Astrocyte (in vitro differentiated cells and primary cell): Measurements from ENCODE around the gene SNRNP25.
A peak's percentile ranks its signal among the peaks of the same experiment; 100 is the strongest.
"Not testable (repeated sequence)": the region's sequence is repeated elsewhere in the genome, so short reads cannot be mapped to it uniquely, and the experiment has no call there.

ENCODE experiments used
- CTCF ChIP-seq: IDR thresholded peaks from 2 replicates; pipeline ENCODE4 v1.5.1; 2011; ENCODE audit warnings: low read depth, mild to moderate bottlenecking, inconsistent platforms, low read length, moderate library complexity; ENCODE audit not compliant: insufficient read depth
- EZH2 ChIP-seq: IDR thresholded peaks from 2 replicates; pipeline ENCODE4 v1.6.1; 2012; ENCODE audit warnings: mild to moderate bottlenecking, low read length, inconsistent platforms; ENCODE audit not compliant: insufficient read depth

GRCh38 chr16:10772-11171 lies 42.9 kb upstream of the SNRNP25 start:
- TF ChIP-seq CTCF, result peak; percentile 35
- TF ChIP-seq EZH2, result not testable (repeated sequence)
